ENCODE results near the gene WASHC4. TPM values are rescaled to one million over a fixed set of nuclear protein-coding genes. Genes with fewer than 3 reads are reported as not detected.

The WASHC4 gene
- total RNA-seq, 1 donor from 2014 or later, result 151 TPM

- DNase-seq, result peak; percentile 75
Measured at GRCh38 chr12:105214670-105215375, 107.3 kb downstream of the WASHC4 start.

- DNase-seq, result no peak
Measured at GRCh38 chr12:105218434-105218833, 110.9 kb downstream of the WASHC4 start.

Other genes starting within 250 kb of the WASHC4 start
- gene SLC41A2, start 149.4 kb upstream of the WASHC4 start, total RNA-seq, result 6.7 and 19.4 TPM in 2 replicates
- gene NOPCHAP1, start 121.4 kb upstream of the WASHC4 start, total RNA-seq, result 7.2 and 8.0 TPM in 2 replicates
- 0.65 and 1.2 TPM in 2 replicates for gene ALDH1L2, start 23.3 kb upstream of the WASHC4 start, total RNA-seq
- 21.4 and 22.1 TPM in 2 replicates for gene APPL2, start 128.4 kb downstream of the WASHC4 start, total RNA-seq
- gene C12orf75, start 223.0 kb downstream of the WASHC4 start, total RNA-seq, result 15.1 and 23.3 TPM in 2 replicates

Measured in dermis blood vessel endothelial cell (primary cell).